ENCODE results near the gene ATRIP.

GRCh38 chr3:48463703-48464102 lies 17.2 kb downstream of the ATRIP start:
- no peak for TF ChIP-seq CTCF (IDR thresholded peaks at IDR 0.05)
- TF ChIP-seq EZH2 (IDR thresholded peaks at IDR 0.05) = no peak
- no peak for TF ChIP-seq EZH2phosphoT487 (IDR thresholded peaks at IDR 0.05)
